GM12864 (cell line): ENCODE results near the gene MB21D2.
"Not testable (repeated sequence)": the region's sequence is repeated elsewhere in the genome, so short reads cannot be mapped to it uniquely, and the experiment has no call there.

Experiments used
- DNase-seq: peaks from one replicate; pipeline ENCODE4 v3.0.0-alpha.2; 2011; ENCODE audit warnings: low read depth
- H3K4me3 ChIP-seq: 2 replicates; pipeline ENCODE4 v1.5.1; 2011; ENCODE audit warnings: mild to moderate bottlenecking, low read depth, low read length, control low read depth
- CTCF ChIP-seq: IDR thresholded peaks from 2 replicates; pipeline ENCODE4 v1.5.1; 2011; ENCODE audit warnings: low read depth, mild to moderate bottlenecking, moderate library complexity, low read length, control low read depth, inconsistent platforms; ENCODE audit errors: missing control alignments

MB21D2 gene

GRCh38 chr3:192917404-192918274, at the start of gene MB21D2:
TSS of gene MB21D2 (minus strand) at chr3:192917856. CDS start at chr3:192917840, 16 bp downstream.
- peak within 1 kb of the TSS; percentile 83 for H3K4me3 ChIP-seq
- no peak for DNase-seq
- TF ChIP-seq CTCF = no peak

GRCh38 chr3:192964959-192965719, 47.5 kb upstream of the MB21D2 start:
- H3K4me3 ChIP-seq, DNase-seq: not testable (repeated sequence)

GRCh38 chr3:192959773-192960172, 42.1 kb upstream of the MB21D2 start:
- no peak for DNase-seq
- no peak overlapping the region for H3K4me3 ChIP-seq
- TF ChIP-seq CTCF = no peak

GRCh38 chr3:192958219-192958872, 40.7 kb upstream of the MB21D2 start:
- no peak for DNase-seq
- TF ChIP-seq CTCF = no peak
- no peak overlapping the region for H3K4me3 ChIP-seq

- no peak for TF ChIP-seq CTCF
- DNase-seq = no peak
- no peak overlapping the region for H3K4me3 ChIP-seq
Measured at GRCh38 chr3:192957441-192958021, 39.9 kb upstream of the MB21D2 start.

GRCh38 chr3:192953926-192954325, 36.3 kb upstream of the MB21D2 start:
- no peak for DNase-seq
- no peak overlapping the region for H3K4me3 ChIP-seq
- TF ChIP-seq CTCF = no peak

GRCh38 chr3:192947421-192947820, 29.8 kb upstream of the MB21D2 start:
- no peak overlapping the region for H3K4me3 ChIP-seq
- no peak for TF ChIP-seq CTCF
- DNase-seq = no peak
